ENCODE data around the gene PYM1. TPM values are rescaled to one million over a fixed set of nuclear protein-coding genes. Genes with fewer than 3 reads are reported as not detected.

The PYM1 gene
- total RNA-seq, 1 donor: 31.5 TPM

- TF ChIP-seq CTCF (IDR thresholded peaks at IDR 0.05; ENCODE audit: extremely low read depth, low read depth, low read length): no peak
- no peak overlapping the region for H2AFZ ChIP-seq (ENCODE audit: low read length)
These were observed 66.3 kb downstream of the PYM1 start for GRCh38 chr12:55861396-55861795.

GRCh38 chr12:55852740-55853139 lies 75.0 kb downstream of the PYM1 start:
- Histone ChIP-seq H3K36me3 (ENCODE audit: insufficient read depth, low read length) (no peaks in the 10 kb centered on the region), H3K79me2 (ENCODE audit: insufficient read depth, low read length) (no peaks in the 10 kb centered on the region), H4K20me1 (ENCODE audit: insufficient read depth, low read length) (no peaks in the 10 kb centered on the region), H2AFZ (ENCODE audit: low read length) (no peak overlapping the region), H3K4me2 (ENCODE audit: insufficient read depth, low read length) (no peak overlapping the region), H3K27me3 (ENCODE audit: insufficient read depth, low read length) (no peaks in the 10 kb centered on the region), H3K4me3 (ENCODE audit: insufficient read depth, low read length) (no peak overlapping the region), H3K4me1 (ENCODE audit: insufficient read depth, low read length) (peaks cover 26% of the 10 kb centered on the region), H3K27ac (ENCODE audit: low read depth, low read length) (no peak overlapping the region), H3K9me3 (ENCODE audit: low read depth, low read length) (no peaks in the 10 kb centered on the region)
- no peak for TF ChIP-seq CTCF (IDR thresholded peaks at IDR 0.05; ENCODE audit: extremely low read depth, low read depth, low read length)
- DNase-seq (ENCODE audit: insufficient read length, low spot score, missing footprints): no peak

More at GRCh38 chr12:55861396-55861795, 66.3 kb downstream of the PYM1 start:
- DNase-seq (ENCODE audit: insufficient read length, low spot score, missing footprints): no peak
- Histone ChIP-seq H3K9me3 (ENCODE audit: low read depth, low read length) (no peaks in the 10 kb centered on the region), H3K36me3 (ENCODE audit: insufficient read depth, low read length) (no peaks in the 10 kb centered on the region), H3K4me3 (ENCODE audit: insufficient read depth, low read length) (no peak overlapping the region), H3K4me2 (ENCODE audit: insufficient read depth, low read length) (no peak overlapping the region), H3K4me1 (ENCODE audit: insufficient read depth, low read length) (no peaks in the 10 kb centered on the region), H3K79me2 (ENCODE audit: insufficient read depth, low read length) (no peaks in the 10 kb centered on the region), H4K20me1 (ENCODE audit: insufficient read depth, low read length) (no peaks in the 10 kb centered on the region), H3K27ac (ENCODE audit: low read depth, low read length) (no peak overlapping the region), H3K27me3 (ENCODE audit: insufficient read depth, low read length) (no peaks in the 10 kb centered on the region)

Other genes starting within 250 kb of the PYM1 start
- 22.4 and 24.8 TPM in 2 replicates for gene ITGA7, start 220.0 kb downstream of the PYM1 start, total RNA-seq
- gene BLOC1S1, start 211.8 kb downstream of the PYM1 start, total RNA-seq: 46.0 and 59.4 TPM in 2 replicates
- 27.7 and 32.2 TPM in 2 replicates for gene RDH5, start 207.5 kb downstream of the PYM1 start, total RNA-seq
- gene CD63, start 198.9 kb downstream of the PYM1 start, total RNA-seq: 3,072 and 3,128 TPM in 2 replicates
- 4.1 and 4.3 TPM in 2 replicates for gene GDF11, start 184.8 kb downstream of the PYM1 start, total RNA-seq
- gene SARNP, start 110.2 kb downstream of the PYM1 start, total RNA-seq: 53.6 and 56.6 TPM in 2 replicates
- gene ORMDL2, start 109.9 kb downstream of the PYM1 start, total RNA-seq: 9.4 and 10.1 TPM in 2 replicates
- gene DNAJC14, start 98.3 kb downstream of the PYM1 start, total RNA-seq: 40.1 and 41.6 TPM in 2 replicates
- 13.0 and 14.7 TPM in 2 replicates for gene MMP19, start 85.0 kb downstream of the PYM1 start, total RNA-seq
- 32.6 and 36.5 TPM in 2 replicates for gene DGKA, start 3.3 kb upstream of the PYM1 start, total RNA-seq
- 0.59 and 0.72 TPM in 2 replicates for gene PMEL, start 38.1 kb upstream of the PYM1 start, total RNA-seq
- gene CDK2, start 38.9 kb upstream of the PYM1 start, total RNA-seq: 13.0 and 13.4 TPM in 2 replicates
- gene RAB5B, start 46.2 kb upstream of the PYM1 start, total RNA-seq: 82.9 and 87.5 TPM in 2 replicates
- gene SUOX, start 69.4 kb upstream of the PYM1 start, total RNA-seq: 12.3 and 13.0 TPM in 2 replicates
- 1.2 and 2.5 TPM in 2 replicates for gene IKZF4, start 93.1 kb upstream of the PYM1 start, total RNA-seq
- gene RPS26, start 114.0 kb upstream of the PYM1 start, total RNA-seq: 162 and 459 TPM in 2 replicates
- 1.1 and 2.4 TPM in 2 replicates for gene ERBB3, start 152.3 kb upstream of the PYM1 start, total RNA-seq
- gene PA2G4, start 176.7 kb upstream of the PYM1 start, total RNA-seq: 99.0 and 115 TPM in 2 replicates
- gene RPL41, start 188.7 kb upstream of the PYM1 start, total RNA-seq: 1,930 and 2,844 TPM in 2 replicates
- gene ZC3H10, start 190.4 kb upstream of the PYM1 start, total RNA-seq: 9.0 and 10.6 TPM in 2 replicates
- 239 and 304 TPM in 2 replicates for gene ESYT1, start 200.4 kb upstream of the PYM1 start, total RNA-seq
- 49.8 and 53.9 TPM in 2 replicates for gene MYL6B, start 224.7 kb upstream of the PYM1 start, total RNA-seq
- gene MYL6, start 230.5 kb upstream of the PYM1 start, total RNA-seq: 848 and 873 TPM in 2 replicates